Neuron (in vitro differentiated cells): ENCODE measurements around the gene NR2F6.
A peak's percentile ranks its signal among the peaks of the same experiment; 100 is the strongest.
"Not testable (repeated sequence)": the region's sequence is repeated elsewhere in the genome, so short reads cannot be mapped to it uniquely, and the experiment has no call there.

Experiments used
- H2AFZ ChIP-seq: one replicate; pipeline ENCODE4 v1.6.1; 2013; ENCODE audit warnings: low read depth, mild to moderate bottlenecking, inconsistent platforms, low read length, moderate library complexity
- H3K27me3 ChIP-seq: one replicate; pipeline ENCODE4 v1.6.1; 2013; ENCODE audit warnings: low read length; ENCODE audit not compliant: insufficient read depth
- H3K36me3 ChIP-seq: one replicate; pipeline ENCODE4 v1.6.1; 2013; ENCODE audit warnings: low read length; ENCODE audit not compliant: insufficient read depth
- H3K4me1 ChIP-seq: one replicate; pipeline ENCODE4 v1.6.1; 2013; ENCODE audit warnings: low read length; ENCODE audit not compliant: insufficient read depth
- H3K4me3 ChIP-seq: 2 replicates; pipeline ENCODE4 v1.5.1; 2013; ENCODE audit warnings: mild to moderate bottlenecking, low read length, moderate library complexity
- H3K9me3 ChIP-seq: one replicate; pipeline ENCODE4 v1.6.1; 2013; ENCODE audit warnings: low read length

The NR2F6 gene

GRCh38 chr19:17279436-17279835 lies 33.7 kb upstream of the NR2F6 start:
- H3K36me3 ChIP-seq: peaks cover 20% of the 10 kb centered on the region
- H3K9me3 ChIP-seq: no peaks in the 10 kb centered on the region
- H3K4me1 ChIP-seq: no peaks in the 10 kb centered on the region
- no peaks in the 10 kb centered on the region for H3K27me3 ChIP-seq
- H3K4me3 ChIP-seq: no peak overlapping the region
- no peak overlapping the region for H2AFZ ChIP-seq

GRCh38 chr19:17275441-17276175 lies 29.9 kb upstream of the NR2F6 start:
- Histone ChIP-seq H2AFZ (no peak overlapping the region), H3K9me3 (no peaks in the 10 kb centered on the region), H3K4me3 (no peak overlapping the region), H3K4me1 (no peaks in the 10 kb centered on the region), H3K27me3 (no peaks in the 10 kb centered on the region), H3K36me3 (peaks cover 43% of the 10 kb centered on the region)

- H3K36me3 ChIP-seq: peaks cover 47% of the 10 kb centered on the region
- not testable (repeated sequence) for H3K4me3 ChIP-seq, H3K9me3 ChIP-seq, H3K27me3 ChIP-seq, H2AFZ ChIP-seq, H3K4me1 ChIP-seq
Observed at GRCh38 chr19:17274892-17275291, 29.2 kb upstream of the NR2F6 start.

GRCh38 chr19:17268754-17269153 lies 23.0 kb upstream of the NR2F6 start:
- H3K9me3 ChIP-seq: no peaks in the 10 kb centered on the region
- H2AFZ ChIP-seq: no peak overlapping the region
- H3K36me3 ChIP-seq: peaks cover 26% of the 10 kb centered on the region
- H3K27me3 ChIP-seq: no peaks in the 10 kb centered on the region
- no peak overlapping the region for H3K4me3 ChIP-seq
- H3K4me1 ChIP-seq: peaks cover 6% of the 10 kb centered on the region

- Histone ChIP-seq H3K4me1 (peaks cover 6% of the 10 kb centered on the region), H3K27me3 (no peaks in the 10 kb centered on the region), H2AFZ (peak within 1 kb of the TSS; percentile 66), H3K4me3 (peak within 1 kb of the TSS; percentile 92), H3K36me3 (peaks cover 20% of the 10 kb centered on the region), H3K9me3 (no peaks in the 10 kb centered on the region)
Observed at GRCh38 chr19:17266975-17267788, 21.5 kb upstream of the NR2F6 start, which contains the start of gene BABAM1. BABAM1 (plus strand) TSS chr19:17267443; CDS start chr19:17268807, 1,364 bp downstream.

- peaks cover 16% of the 10 kb centered on the region for H3K36me3 ChIP-seq
- no peaks in the 10 kb centered on the region for H3K9me3 ChIP-seq
- H3K4me3 ChIP-seq: no peak overlapping the region
- H3K4me1 ChIP-seq: peaks cover 6% of the 10 kb centered on the region
- peak overlapping the region; percentile 66 for H2AFZ ChIP-seq
- no peaks in the 10 kb centered on the region for H3K27me3 ChIP-seq
Observed at GRCh38 chr19:17266589-17266974, 20.9 kb upstream of the NR2F6 start.

- Histone ChIP-seq H3K4me1 (peaks cover 7% of the 10 kb centered on the region), H3K9me3 (no peaks in the 10 kb centered on the region), H2AFZ (no peak overlapping the region), H3K27me3 (no peaks in the 10 kb centered on the region), H3K4me3 (no peak overlapping the region), H3K36me3 (peaks cover 10% of the 10 kb centered on the region)
Observed at GRCh38 chr19:17266026-17266425, 20.3 kb upstream of the NR2F6 start.

- Histone ChIP-seq H2AFZ (no peak within 1 kb of the TSS), H3K4me1 (peaks cover 8% of the 10 kb centered on the region), H3K4me3 (no peak within 1 kb of the TSS), H3K9me3 (no peaks in the 10 kb centered on the region), H3K27me3 (no peaks in the 10 kb centered on the region), H3K36me3 (peaks cover 6% of the 10 kb centered on the region)
Observed at GRCh38 chr19:17264641-17264979, 18.9 kb upstream of the NR2F6 start, which contains the start of gene USHBP1. USHBP1 (minus strand) TSS chr19:17264745; CDS start chr19:17264299, 446 bp downstream.

GRCh38 chr19:17263712-17264640 lies 18.3 kb upstream of the NR2F6 start:
- H2AFZ ChIP-seq: no peak overlapping the region
- H3K4me3 ChIP-seq: no peak overlapping the region
- peaks cover 11% of the 10 kb centered on the region for H3K4me1 ChIP-seq
- H3K27me3 ChIP-seq: no peaks in the 10 kb centered on the region
- no peaks in the 10 kb centered on the region for H3K9me3 ChIP-seq
- peaks cover 4% of the 10 kb centered on the region for H3K36me3 ChIP-seq

GRCh38 chr19:17262557-17262956 lies 16.8 kb upstream of the NR2F6 start:
- H2AFZ ChIP-seq: no peak overlapping the region

GRCh38 chr19:17260842-17261325 lies 15.2 kb upstream of the NR2F6 start:
- Histone ChIP-seq H3K4me1 (peaks cover 5% of the 10 kb centered on the region), H3K9me3 (no peaks in the 10 kb centered on the region), H3K27me3 (no peaks in the 10 kb centered on the region), H3K36me3 (no peaks in the 10 kb centered on the region), H3K4me3 (no peak overlapping the region), H2AFZ (no peak overlapping the region)

More at GRCh38 chr19:17262557-17262956, 16.8 kb upstream of the NR2F6 start:
- peaks cover 5% of the 10 kb centered on the region for H3K4me1 ChIP-seq
- no peaks in the 10 kb centered on the region for H3K36me3 ChIP-seq
- no peak overlapping the region for H3K4me3 ChIP-seq
- H3K9me3 ChIP-seq: no peaks in the 10 kb centered on the region
- H3K27me3 ChIP-seq: no peaks in the 10 kb centered on the region

GRCh38 chr19:17259934-17260333 lies 14.2 kb upstream of the NR2F6 start:
- Histone ChIP-seq H3K36me3 (no peaks in the 10 kb centered on the region), H2AFZ (no peak overlapping the region)

More at GRCh38 chr19:17259934-17260333, 14.2 kb upstream of the NR2F6 start:
- Histone ChIP-seq H3K4me3 (no peak overlapping the region), H3K27me3 (no peaks in the 10 kb centered on the region), H3K9me3 (no peaks in the 10 kb centered on the region), H3K4me1 (peaks cover 5% of the 10 kb centered on the region)
